CD4-positive, alpha-beta memory T cell (primary cell): ENCODE data around the gene CNTN1. TPM values are rescaled to one million over a fixed set of nuclear protein-coding genes. Genes with fewer than 3 reads are reported as not detected.

Experiments used
- CTCF ChIA-PET: fragments of 350-600 bp; sonication (Branson Sonifier 250); formaldehyde crosslinking; loops from one replicate; lab custom pipeline; 2021; ENCODE audit warnings: inconsistent platforms; ENCODE audit not compliant: partially characterized antibody; lab: Charles Lee
- POLR2A ChIA-PET: fragments of 350-600 bp; sonication (Branson Sonifier 250); formaldehyde crosslinking; loops from one replicate; lab custom pipeline; 2021; ENCODE audit not compliant: partially characterized antibody; lab: Charles Lee
- DNase-seq, 5 donors: peaks; one replicate each; pipeline versions ENCODE4 v3.0.0 to v3.0.0-alpha.2; 2020 to 2022; ENCODE audit warnings: mixed read lengths in 1 of 5
- H3K27ac ChIP-seq: one replicate; pipeline ENCODE4 v1.7.0; 2013; ENCODE audit warnings: low read depth, low read length
- H3K27me3 ChIP-seq: 2 replicates; pipeline ENCODE4 v1.7.0; 2013; ENCODE audit warnings: mild to moderate bottlenecking, low read length, moderate library complexity; ENCODE audit not compliant: insufficient read depth
- H3K36me3 ChIP-seq: 2 replicates; pipeline ENCODE4 v1.7.0; 2013; ENCODE audit warnings: mild to moderate bottlenecking, low read length, moderate library complexity; ENCODE audit not compliant: insufficient read depth
- H3K4me1 ChIP-seq: 2 replicates; pipeline ENCODE4 v1.7.0; 2013; ENCODE audit warnings: mild to moderate bottlenecking, low read length, moderate library complexity; ENCODE audit not compliant: insufficient read depth
- H3K4me3 ChIP-seq, 2 donors: one replicate each; pipeline ENCODE4 v1.7.0; 2013; ENCODE audit warnings: low read length in 2 of 2, mild to moderate bottlenecking in 1 of 2
- H3K9me3 ChIP-seq, 2 donors: one replicate each; pipeline ENCODE4 v1.7.0; 2013; ENCODE audit warnings: low read length in 2 of 2, control low read depth in 1 of 2; ENCODE audit not compliant: control insufficient read depth in 1 of 2
- H3K27ac Mint-ChIP-seq, 7 donors: one replicate each; pipeline ENCODE4 v1.8.0; 2020 to 2021; ENCODE audit warnings: mixed read lengths in 7 of 7, mild to moderate bottlenecking in 6 of 7, inconsistent platforms in 3 of 7, moderate library complexity in 3 of 7
- H3K27me3 Mint-ChIP-seq, 2 donors: one replicate each; pipeline ENCODE4 v1.8.0; 2020 to 2021; ENCODE audit warnings: mixed read lengths in 2 of 2
- H3K36me3 Mint-ChIP-seq, 2 donors: one replicate each; pipeline ENCODE4 v1.8.0; 2020 to 2021; ENCODE audit warnings: mixed read lengths in 2 of 2, inconsistent platforms in 1 of 2, mild to moderate bottlenecking in 1 of 2
- H3K4me1 Mint-ChIP-seq, 4 donors: one replicate each; pipeline ENCODE4 v1.8.0; 2020 to 2021; ENCODE audit warnings: mixed read lengths in 4 of 4, mild to moderate bottlenecking in 1 of 4
- H3K4me3 Mint-ChIP-seq, 8 donors: one replicate each; pipeline ENCODE4 v1.8.0; 2020 to 2021; ENCODE audit warnings: mixed read lengths in 8 of 8, mild to moderate bottlenecking in 7 of 8, moderate library complexity in 6 of 8, inconsistent platforms in 3 of 8
- H3K9me3 Mint-ChIP-seq, 8 donors: one replicate each; pipeline ENCODE4 v1.8.0; 2020 to 2021; ENCODE audit warnings: mixed read lengths in 8 of 8, mild to moderate bottlenecking in 5 of 8, inconsistent platforms in 3 of 8, moderate library complexity in 1 of 8
- intact Hi-C: fragments of 100-400 bp; cut with micrococcal nuclease; formaldehyde crosslinking; loops from one replicate; pipeline ENCODE4 v1.15.1; 2023
- polyA plus RNA-seq, 2 donors: library from polyadenylated mRNA; unstranded; fragments of 300-500 nt; fragmentation: Illumina TruSeq; gene quantifications; one replicate each; pipeline ENCODE4 v1.2.3, GENCODE V29; 2021
- total RNA-seq, 2 experiments: library from RNA; stranded (reverse); gene quantifications; one replicate each; pipeline ENCODE4 v1.2.3, GENCODE V29; 2021

The CNTN1 gene
- total and polyA plus RNA-seq, 4 experiments from 2014 or later = not detected

GRCh38 chr12:40768125-40768864 is 76.1 kb downstream of the CNTN1 start:
- Mint-ChIP-seq H3K4me1 (no peaks in the 10 kb centered on the region), H3K36me3 (no peaks in the 10 kb centered on the region), H3K27ac (no peak overlapping the region), H3K27me3 (no peaks in the 10 kb centered on the region), H3K4me3 (no peak overlapping the region), H3K9me3 (peaks cover 0 to 6% (median 0%) of the 10 kb centered on the region in 8 donors)
- ChIA-PET CTCF (no interaction called here), POLR2A (no interaction called here)
- H3K4me3 ChIP-seq = no peak overlapping the region
- H3K36me3 ChIP-seq = no peaks in the 10 kb centered on the region
- DNase-seq = no peak
- H3K4me1 ChIP-seq = no peaks in the 10 kb centered on the region
- no peaks in the 10 kb centered on the region for H3K9me3 ChIP-seq
- H3K27ac ChIP-seq = no peak overlapping the region
- H3K27me3 ChIP-seq = no peaks in the 10 kb centered on the region
- intact Hi-C loops = no loop called here

DNA sequence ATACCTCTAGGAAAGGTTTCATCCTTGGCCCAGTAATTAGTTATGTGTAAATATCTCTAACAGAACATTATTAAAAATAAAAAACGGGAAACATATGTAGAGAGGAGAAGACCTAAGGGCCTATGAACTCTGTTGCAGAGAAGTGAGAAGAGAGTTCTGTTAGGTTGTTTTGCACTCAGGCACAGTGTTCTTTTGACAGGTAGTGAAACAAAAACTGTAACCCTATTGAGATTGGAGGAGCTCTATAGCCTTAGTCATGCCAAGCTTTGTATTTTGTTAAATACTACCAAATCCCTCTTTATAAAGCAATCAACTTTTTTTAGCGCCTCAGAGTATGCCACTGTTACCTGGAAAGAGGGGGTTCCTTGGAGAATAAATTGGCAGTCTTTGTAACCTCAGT is 77.6 kb downstream of the CNTN1 start:
- no peaks in the 10 kb centered on the region for H3K27me3 Mint-ChIP-seq
- H3K27ac ChIP-seq = no peak overlapping the region
- no peak overlapping the region for H3K27ac Mint-ChIP-seq
- H3K36me3 ChIP-seq = no peaks in the 10 kb centered on the region
- ChIA-PET POLR2A (no interaction called here), CTCF (no interaction called here)
- H3K4me1 ChIP-seq = no peaks in the 10 kb centered on the region
- H3K4me1 Mint-ChIP-seq = no peaks in the 10 kb centered on the region
- DNase-seq = no peak
- H3K36me3 Mint-ChIP-seq = no peaks in the 10 kb centered on the region
- intact Hi-C loops = no loop called here
- no peaks in the 10 kb centered on the region for H3K27me3 ChIP-seq
- H3K4me3 ChIP-seq = no peak overlapping the region
- peaks cover 0 to 4% (median 0%) of the 10 kb centered on the region in 8 donors for H3K9me3 Mint-ChIP-seq
- H3K9me3 ChIP-seq = no peaks in the 10 kb centered on the region
- no peak overlapping the region for H3K4me3 Mint-ChIP-seq

GRCh38 chr12:40770781-40771180 is 78.5 kb downstream of the CNTN1 start:
- Histone ChIP-seq H3K27me3 (no peaks in the 10 kb centered on the region), H3K9me3 (no peaks in the 10 kb centered on the region), H3K36me3 (no peaks in the 10 kb centered on the region), H3K4me3 (no peak overlapping the region), H3K4me1 (no peaks in the 10 kb centered on the region), H3K27ac (no peak overlapping the region)
- Mint-ChIP-seq H3K9me3 (peaks cover 0 to 2% (median 0%) of the 10 kb centered on the region in 8 donors), H3K4me3 (no peak overlapping the region), H3K27ac (no peak overlapping the region), H3K4me1 (no peaks in the 10 kb centered on the region), H3K36me3 (no peaks in the 10 kb centered on the region), H3K27me3 (no peaks in the 10 kb centered on the region)
- POLR2A ChIA-PET = no interaction called here
- intact Hi-C loops = no loop called here
- no peak for DNase-seq
- CTCF ChIA-PET = no interaction called here

- DNase-seq = no peak
- no peaks in the 10 kb centered on the region for H3K4me1 ChIP-seq
- ChIA-PET CTCF (no interaction called here), POLR2A (no interaction called here)
- Mint-ChIP-seq H3K27me3 (no peaks in the 10 kb centered on the region), H3K4me3 (no peak overlapping the region), H3K27ac (no peak overlapping the region), H3K9me3 (peaks cover 0 to 4% (median under 1%) of the 10 kb centered on the region in 8 donors), H3K36me3 (no peaks in the 10 kb centered on the region), H3K4me1 (no peaks in the 10 kb centered on the region)
- no peaks in the 10 kb centered on the region for H3K9me3 ChIP-seq
- intact Hi-C loops = no loop called here
- no peaks in the 10 kb centered on the region for H3K27me3 ChIP-seq
- H3K36me3 ChIP-seq = no peaks in the 10 kb centered on the region
- no peak overlapping the region for H3K27ac ChIP-seq
- no peak overlapping the region for H3K4me3 ChIP-seq
These were observed 83.4 kb downstream of the CNTN1 start for GRCh38 chr12:40775661-40776060.

DNA sequence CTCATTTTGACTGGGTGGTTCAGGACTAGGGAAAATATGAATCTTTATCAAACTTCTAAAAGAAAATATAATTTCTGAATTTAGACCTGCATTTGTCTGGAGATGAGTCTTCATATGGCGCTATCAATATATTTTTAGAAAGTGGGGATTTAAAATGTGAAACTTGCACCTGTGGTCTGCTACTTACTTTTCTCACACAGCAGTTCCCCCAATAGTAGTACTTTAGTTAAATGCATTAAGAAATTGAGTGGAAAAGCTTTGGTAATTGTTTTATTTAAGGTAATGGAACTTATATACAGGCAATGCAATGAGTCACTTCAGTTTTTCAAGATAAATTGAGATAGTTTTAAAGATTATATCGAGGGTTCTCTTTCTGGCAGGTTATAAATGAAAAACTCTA is 91.9 kb downstream of the CNTN1 start:
- Histone ChIP-seq H3K4me1 (no peaks in the 10 kb centered on the region), H3K36me3 (no peaks in the 10 kb centered on the region), H3K27me3 (no peaks in the 10 kb centered on the region), H3K9me3 (no peaks in the 10 kb centered on the region), H3K4me3 (no peak overlapping the region), H3K27ac (no peak overlapping the region)
- no peaks in the 10 kb centered on the region for H3K27me3 Mint-ChIP-seq
- intact Hi-C loops = no loop called here
- no peak overlapping the region for H3K4me3 Mint-ChIP-seq
- no peak for DNase-seq
- H3K4me1 Mint-ChIP-seq = no peaks in the 10 kb centered on the region
- no peak overlapping the region for H3K27ac Mint-ChIP-seq
- peaks cover 0 to 4% (median 2%) of the 10 kb centered on the region in 8 donors for H3K9me3 Mint-ChIP-seq
- ChIA-PET CTCF (no interaction called here), POLR2A (no interaction called here)
- no peaks in the 10 kb centered on the region for H3K36me3 Mint-ChIP-seq

GRCh38 chr12:40788276-40788675 is 96.0 kb downstream of the CNTN1 start:
- Histone ChIP-seq H3K36me3 (no peaks in the 10 kb centered on the region), H3K4me3 (no peak overlapping the region), H3K4me1 (no peaks in the 10 kb centered on the region), H3K27me3 (no peaks in the 10 kb centered on the region), H3K9me3 (no peaks in the 10 kb centered on the region), H3K27ac (no peak overlapping the region)
- H3K9me3 Mint-ChIP-seq = peaks cover 0 to 3% (median under 1%) of the 10 kb centered on the region in 8 donors
- DNase-seq = no peak
- no peaks in the 10 kb centered on the region for H3K4me1 Mint-ChIP-seq
- no peak overlapping the region for H3K27ac Mint-ChIP-seq
- intact Hi-C loops = no loop called here
- ChIA-PET POLR2A (no interaction called here), CTCF (no interaction called here)
- no peak overlapping the region for H3K4me3 Mint-ChIP-seq
- H3K36me3 Mint-ChIP-seq = no peaks in the 10 kb centered on the region
- H3K27me3 Mint-ChIP-seq = no peaks in the 10 kb centered on the region

- Mint-ChIP-seq H3K4me1 (no peaks in the 10 kb centered on the region), H3K9me3 (peaks cover 0 to 4% (median 0%) of the 10 kb centered on the region in 8 donors), H3K36me3 (no peaks in the 10 kb centered on the region), H3K27me3 (no peaks in the 10 kb centered on the region), H3K27ac (no peak overlapping the region), H3K4me3 (no peak overlapping the region)
- no peaks in the 10 kb centered on the region for H3K36me3 ChIP-seq
- no peak overlapping the region for H3K27ac ChIP-seq
- no peaks in the 10 kb centered on the region for H3K9me3 ChIP-seq
- H3K4me3 ChIP-seq = no peak overlapping the region
- H3K4me1 ChIP-seq = no peaks in the 10 kb centered on the region
- ChIA-PET CTCF (no interaction called here), POLR2A (no interaction called here)
- intact Hi-C loops = no loop called here
- no peaks in the 10 kb centered on the region for H3K27me3 ChIP-seq
- DNase-seq = no peak
These were observed 100.7 kb downstream of the CNTN1 start for GRCh38 chr12:40792792-40793386.
